ENCODE data around the gene NOS1AP.

GRCh38 chr1:162153374-162153773, 83.9 kb downstream of the NOS1AP start:
- TF ChIP-seq EP300 (IDR thresholded peaks at IDR 0.05) (no peak), POLR2A (IDR thresholded peaks at IDR 0.05) (no peak), POLR2AphosphoS5 (IDR thresholded peaks at IDR 0.05) (no peak)
- TF ChIP-seq, protein P1, sequence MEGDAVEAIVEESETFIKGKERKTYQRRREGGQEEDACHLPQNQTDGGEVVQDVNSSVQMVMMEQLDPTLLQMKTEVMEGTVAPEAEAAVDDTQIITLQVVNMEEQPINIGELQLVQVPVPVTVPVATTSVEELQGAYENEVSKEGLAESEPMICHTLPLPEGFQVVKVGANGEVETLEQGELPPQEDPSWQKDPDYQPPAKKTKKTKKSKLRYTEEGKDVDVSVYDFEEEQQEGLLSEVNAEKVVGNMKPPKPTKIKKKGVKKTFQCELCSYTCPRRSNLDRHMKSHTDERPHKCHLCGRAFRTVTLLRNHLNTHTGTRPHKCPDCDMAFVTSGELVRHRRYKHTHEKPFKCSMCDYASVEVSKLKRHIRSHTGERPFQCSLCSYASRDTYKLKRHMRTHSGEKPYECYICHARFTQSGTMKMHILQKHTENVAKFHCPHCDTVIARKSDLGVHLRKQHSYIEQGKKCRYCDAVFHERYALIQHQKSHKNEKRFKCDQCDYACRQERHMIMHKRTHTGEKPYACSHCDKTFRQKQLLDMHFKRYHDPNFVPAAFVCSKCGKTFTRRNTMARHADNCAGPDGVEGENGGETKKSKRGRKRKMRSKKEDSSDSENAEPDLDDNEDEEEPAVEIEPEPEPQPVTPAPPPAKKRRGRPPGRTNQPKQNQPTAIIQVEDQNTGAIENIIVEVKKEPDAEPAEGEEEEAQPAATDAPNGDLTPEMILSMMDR (IDR thresholded peaks at IDR 0.05), result no peak

All from stomach (tissue), 4 donors.